ENCODE results near the gene WDR20.
"Not testable (repeated sequence)": the region's sequence is repeated elsewhere in the genome, so short reads cannot be mapped to it uniquely, and the experiment has no call there.

Gene WDR20

DNA sequence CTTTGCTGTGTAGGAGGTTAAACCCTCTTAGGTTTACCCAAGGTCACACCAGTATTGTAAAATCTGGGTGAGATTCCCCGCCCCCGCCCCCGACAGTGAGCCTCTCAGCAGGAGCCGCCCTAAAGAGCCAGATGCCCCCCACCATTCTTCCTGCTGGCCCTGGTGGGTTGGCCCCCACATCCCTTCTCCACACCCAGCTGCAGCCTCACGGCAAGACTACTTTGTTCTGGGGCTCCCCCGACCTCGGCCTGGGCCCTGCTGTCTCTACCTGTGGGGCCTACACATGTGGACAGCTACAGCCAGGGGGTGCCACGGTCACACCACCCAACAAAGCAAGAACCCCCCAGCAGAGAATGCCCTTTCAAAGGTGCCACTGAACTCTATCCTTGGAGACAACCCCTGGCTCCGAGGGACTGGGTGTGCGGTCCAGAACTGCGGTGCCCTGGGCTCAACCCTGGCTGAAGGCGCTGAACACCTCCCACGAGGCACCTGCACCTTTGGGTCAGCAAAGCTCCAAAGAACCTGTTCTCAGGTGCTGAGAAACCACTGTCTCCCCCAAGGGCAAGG is 82.4 kb downstream of the WDR20 start:
- no peak for DNase-seq

DNA sequence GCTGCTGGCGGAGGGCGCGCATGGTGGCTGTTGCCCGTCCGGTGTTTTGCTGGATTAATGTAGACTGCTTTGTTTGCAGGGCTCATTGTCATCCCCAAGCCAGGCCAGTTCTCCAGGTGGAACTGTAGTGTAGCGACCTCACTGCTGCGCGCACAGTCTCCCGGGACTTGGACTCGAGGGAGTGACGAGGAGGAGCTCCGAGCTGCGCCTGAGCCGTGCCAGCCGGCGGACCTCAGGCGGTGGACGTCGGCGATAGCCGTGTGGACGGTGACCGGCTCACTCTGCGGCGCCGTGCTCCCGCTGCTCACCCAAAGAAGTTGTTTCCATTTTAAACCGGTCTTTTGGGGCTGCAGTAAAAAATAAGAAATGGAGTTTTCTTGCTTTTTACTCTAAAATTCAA is 83.1 kb downstream of the WDR20 start:
- no peak for DNase-seq

DNA sequence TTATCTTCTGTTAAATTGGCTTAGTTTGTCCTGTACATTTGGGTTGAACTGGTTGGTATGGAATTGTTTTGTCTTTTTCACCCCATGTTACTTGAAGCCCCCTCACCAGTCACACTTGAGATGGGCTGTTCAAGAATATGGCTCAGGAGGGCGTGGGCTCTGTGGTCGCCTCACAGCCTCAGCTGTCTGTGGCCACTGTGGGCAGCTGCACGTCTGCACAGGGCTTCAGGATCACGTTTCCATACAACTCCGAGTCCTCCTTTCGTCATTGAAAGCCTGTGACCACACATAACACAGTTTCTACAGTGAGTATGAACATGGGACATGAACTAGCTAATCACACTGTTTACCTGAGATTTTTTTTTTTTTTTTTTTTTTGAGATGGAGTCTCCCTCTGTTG is 84.0 kb downstream of the WDR20 start:
- DNase-seq, result no peak

DNA sequence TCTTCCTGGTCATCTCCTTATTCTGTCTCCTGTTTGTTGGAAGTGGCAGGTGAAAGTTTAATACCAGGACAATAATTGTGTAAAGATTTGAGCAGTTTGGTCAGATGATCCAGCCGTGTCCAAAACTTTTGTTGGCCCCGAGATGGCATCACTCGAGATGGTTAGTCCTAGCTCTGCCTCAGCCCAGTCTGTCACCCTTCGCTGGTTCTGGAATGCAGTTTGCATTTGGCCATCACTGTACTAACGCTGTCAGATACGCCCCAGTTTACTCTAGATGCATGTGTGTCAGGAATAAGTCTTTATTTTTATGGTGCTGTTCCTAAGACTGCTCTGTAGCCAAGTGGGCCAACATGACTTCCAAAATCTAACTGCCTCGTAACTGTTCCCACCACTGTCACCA is 85.7 kb downstream of the WDR20 start:
- no peak for DNase-seq

DNA sequence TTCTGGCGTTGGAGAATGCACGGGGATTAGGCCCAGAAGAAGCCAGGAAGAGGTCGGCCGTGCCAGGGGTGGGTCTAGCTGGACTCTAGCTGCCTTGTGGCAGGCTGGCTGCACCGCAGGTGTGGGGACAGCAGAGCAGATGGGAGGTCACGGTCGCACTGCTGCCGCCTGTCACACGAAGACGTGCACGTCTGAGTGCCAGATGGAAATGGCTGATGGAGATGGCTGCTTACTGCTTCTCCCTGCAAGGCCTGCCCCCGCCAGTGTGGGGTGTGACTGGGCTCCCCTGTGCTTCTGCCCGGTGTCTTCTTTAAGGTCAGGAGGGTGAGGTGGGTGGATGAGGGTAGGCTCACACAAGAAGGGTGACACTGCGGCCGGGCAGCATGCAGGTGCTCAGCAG is 86.2 kb downstream of the WDR20 start:
- DNase-seq, result no peak

DNA sequence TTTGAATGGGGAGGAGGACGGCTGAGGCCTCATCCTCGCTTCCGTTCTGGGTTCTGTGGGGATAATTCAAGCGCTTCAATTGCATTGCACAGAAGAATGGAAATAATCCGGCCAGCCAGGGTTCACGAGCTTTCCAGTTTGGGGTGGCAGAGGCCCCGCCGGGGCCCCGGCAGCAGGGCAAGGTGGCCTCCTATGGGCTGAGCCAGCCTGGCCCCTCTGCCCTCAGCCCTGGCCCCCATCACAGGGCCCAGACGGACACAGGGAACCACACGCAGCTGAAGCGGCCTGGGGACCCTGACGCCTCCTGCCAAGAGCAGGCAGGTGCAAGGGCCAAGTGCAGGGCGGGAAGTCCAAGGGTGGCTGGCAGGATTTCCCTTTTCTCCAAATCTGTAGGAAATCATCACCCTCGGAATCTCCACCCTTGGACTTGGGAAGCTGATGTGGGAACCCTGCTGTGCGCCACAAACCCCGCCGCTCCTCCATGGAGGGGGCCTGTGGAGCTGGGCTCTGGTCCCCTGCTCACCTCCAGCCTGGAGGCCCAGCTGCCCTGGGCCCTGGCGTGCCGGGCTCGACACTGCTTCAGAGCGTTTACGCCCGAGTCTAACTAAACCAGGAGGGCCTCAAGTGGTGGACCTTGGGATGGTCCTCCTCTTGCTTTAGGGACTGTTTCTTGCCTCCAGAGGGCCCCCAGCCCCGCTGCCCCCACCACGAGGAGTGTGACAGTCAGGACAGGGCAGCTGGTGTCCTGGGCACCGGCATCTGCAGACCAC is 86.8 kb downstream of the WDR20 start:
- DNase-seq, result no peak

DNA sequence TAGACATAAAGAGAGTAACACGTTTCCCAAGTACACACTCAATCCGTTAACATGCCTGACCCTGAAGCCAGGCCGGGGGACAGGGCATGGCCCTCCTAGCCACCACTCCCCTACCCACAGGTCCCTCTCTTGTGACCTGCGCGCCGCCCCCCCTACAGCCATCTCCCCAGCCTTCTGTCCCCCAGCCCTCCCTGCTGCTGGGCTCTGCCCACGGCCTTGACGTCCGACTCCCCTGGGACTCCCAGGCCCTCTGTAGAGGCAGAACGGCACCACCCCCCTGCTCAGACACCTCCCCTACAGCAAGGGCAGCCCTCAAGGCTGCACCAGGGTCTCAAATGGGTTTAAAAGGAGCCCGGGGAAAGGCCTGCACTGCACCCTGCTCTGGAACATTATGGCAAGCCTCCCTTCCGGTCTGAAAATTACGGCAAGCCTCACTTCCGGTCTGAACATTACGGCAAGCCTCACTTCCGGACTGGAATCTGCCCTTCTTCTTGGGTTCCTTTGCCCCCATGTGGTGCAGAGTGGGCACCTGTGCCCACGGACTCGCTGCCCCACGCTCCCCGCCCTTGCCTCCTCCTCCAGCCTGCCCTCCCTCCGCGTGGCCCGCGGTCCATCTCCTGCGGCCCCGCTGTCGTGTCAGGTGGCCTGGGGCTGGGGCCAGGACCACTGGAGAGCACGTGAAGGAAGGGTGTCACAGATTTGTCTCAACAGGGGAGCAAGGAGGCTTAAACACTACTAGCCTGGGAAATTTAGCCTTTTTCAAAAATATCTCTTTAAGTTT is 87.7 kb downstream of the WDR20 start:
- DNase-seq, result no peak

DNA sequence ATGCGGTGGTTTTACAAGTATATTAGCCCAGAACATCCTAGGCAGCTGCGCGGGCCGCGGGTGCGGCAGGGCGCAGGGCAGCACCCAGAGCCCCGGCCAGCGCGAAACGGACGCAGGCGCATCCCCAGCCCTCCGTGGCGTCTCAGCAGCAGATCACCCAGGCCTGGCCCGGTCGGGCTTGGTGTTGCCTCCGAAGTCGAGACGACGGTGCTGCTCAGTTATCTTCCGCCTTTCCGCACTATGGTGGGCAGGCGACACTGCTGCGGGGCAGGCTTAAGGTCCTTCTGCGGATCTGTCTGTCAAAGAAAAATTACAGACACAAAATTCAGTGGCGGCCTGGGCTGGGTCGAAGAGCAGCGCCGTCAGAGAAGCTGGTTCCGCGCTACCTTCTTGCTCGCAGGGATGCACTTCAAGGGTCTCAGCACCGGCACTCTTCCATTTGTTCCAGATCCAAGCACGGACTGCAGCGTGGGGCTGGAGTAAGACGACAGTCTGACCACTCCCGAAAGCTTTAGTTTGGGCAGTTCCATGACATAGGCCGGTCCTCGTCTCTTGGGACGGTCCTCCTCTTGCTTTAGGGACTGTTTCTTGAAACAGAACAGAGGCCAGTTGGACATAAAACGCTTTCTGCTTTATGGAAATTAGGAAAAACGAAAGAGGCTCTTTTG is 89.5 kb downstream of the WDR20 start:
- no peak for DNase-seq

DNA sequence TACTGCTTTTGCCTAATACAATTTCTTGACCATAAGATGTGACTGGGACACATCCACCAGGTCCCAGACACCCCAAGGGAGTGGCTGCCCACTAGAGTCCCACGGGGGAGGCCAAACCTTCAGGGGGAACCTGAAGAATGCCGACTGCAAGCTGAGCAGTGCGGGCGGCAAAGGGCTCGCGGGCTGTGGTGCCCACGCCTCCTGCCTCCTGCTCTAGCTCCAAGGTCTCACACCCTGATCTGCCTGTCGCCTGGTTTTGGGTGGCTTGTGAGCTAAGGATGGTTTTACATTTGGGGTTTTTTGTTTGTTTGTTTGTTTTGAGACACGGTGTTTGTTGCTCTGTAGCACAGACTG is 90.0 kb downstream of the WDR20 start:
- no peak for DNase-seq

DNA sequence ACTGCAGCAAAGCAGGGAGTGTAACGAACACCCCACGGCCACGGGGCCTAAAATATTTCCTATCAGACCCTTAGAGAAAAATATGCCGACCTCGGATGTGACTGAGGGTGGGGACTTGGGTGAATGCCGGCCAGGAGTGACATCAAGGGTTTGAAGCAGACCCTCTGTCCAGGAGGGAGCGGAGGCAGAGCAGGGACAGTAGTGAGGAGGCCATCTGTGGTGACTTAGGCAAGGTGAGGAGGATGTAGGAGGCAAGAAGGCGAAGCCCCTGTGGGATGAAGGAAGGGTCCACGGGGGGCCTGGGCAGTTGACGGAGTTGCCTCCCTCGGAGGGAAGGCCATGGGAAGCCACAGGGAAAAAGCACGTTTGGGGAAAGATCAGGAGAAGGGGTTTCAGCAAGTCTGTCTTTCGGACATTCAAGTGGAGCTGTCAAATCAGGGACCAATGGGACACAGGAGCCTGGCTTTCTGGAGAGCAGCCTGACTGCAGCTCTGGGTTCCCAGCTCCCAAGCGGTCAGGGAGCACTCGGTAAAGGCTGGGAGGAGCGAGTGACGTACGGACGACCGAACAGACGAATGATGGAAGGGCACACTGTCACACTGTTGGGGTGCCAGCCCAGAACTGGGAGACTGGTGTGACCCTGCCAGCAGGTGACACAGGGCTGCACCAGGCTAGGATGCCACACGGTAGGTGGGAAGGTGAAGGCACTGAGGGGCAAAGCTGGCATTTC is 90.9 kb downstream of the WDR20 start:
- no peak for DNase-seq

DNA sequence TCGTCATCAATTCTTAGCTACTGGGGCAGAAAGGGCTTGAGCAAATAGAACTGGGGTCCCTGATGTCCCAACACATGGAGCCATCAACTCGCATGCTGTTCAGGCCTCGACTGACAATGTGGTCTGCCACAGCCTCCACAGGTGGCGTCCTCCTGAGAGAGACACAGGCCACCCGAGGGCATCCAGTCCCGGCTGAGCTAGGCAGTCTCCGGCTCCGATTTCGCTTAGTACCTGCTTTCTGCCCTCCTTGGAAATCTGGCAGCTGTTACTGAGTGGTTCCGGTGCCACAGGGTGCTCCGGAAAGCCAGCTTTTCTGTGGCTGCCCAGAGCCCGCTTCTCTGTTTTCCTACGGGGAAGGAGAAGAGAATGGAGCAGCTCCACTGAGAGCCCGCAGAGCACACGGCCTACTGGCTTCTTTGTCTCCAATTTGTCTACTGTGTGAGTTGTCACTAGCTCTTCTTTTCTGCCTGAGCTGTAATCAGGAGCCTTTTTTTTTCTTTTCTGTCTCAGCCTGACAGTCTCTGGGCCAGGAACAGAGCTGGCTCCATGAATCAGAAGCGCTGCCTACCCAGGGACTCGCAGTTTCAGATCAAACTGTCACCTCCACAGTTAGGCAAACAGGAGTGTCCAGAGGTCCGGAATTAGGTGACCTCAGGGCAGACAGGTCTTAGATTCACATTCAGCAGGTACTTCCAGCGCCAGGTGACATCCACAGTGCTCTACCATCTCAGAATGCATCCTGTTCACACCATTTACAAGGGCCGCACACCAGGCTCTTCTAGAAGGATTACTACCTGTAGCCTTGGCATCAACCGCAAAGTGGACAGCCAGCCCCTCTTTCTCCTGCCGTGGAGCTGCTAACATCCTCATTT is 92.0 kb downstream of the WDR20 start:
- no peak for DNase-seq

DNA sequence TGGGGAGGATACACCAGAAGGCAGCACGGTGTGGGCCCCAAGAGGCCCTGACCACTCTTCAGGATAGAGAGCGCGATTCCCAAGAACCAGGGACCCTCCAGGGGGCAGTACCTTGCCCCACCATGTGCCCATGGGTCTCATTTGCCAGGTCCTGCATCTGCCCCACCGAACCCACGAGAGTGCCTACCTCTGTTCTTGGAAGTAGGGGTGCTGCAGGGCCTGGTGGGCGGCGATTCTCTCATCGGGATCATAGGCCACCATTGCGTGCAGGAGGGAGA is 92.6 kb downstream of the WDR20 start:
- no peak for DNase-seq

DNA sequence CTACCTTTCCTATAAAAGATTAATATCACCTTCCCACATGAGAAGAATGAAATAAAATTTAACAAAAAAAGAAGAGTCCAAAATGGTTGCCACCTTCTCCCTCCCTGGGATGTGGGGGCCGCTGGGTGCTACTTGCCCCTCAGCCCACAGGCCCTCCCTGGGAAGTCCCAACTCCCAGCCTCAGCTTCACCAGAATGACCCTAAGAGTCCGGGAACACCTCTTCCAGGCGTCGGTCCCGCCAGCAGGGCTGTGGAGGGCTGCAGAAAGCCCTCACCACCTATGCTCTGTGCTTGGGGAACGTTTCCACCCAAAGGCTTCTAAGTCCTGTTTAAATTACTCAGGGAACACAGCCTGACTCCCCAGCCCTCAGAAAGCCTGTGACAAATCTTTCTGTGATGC is 93.4 kb downstream of the WDR20 start:
- DNase-seq, result no peak

DNA sequence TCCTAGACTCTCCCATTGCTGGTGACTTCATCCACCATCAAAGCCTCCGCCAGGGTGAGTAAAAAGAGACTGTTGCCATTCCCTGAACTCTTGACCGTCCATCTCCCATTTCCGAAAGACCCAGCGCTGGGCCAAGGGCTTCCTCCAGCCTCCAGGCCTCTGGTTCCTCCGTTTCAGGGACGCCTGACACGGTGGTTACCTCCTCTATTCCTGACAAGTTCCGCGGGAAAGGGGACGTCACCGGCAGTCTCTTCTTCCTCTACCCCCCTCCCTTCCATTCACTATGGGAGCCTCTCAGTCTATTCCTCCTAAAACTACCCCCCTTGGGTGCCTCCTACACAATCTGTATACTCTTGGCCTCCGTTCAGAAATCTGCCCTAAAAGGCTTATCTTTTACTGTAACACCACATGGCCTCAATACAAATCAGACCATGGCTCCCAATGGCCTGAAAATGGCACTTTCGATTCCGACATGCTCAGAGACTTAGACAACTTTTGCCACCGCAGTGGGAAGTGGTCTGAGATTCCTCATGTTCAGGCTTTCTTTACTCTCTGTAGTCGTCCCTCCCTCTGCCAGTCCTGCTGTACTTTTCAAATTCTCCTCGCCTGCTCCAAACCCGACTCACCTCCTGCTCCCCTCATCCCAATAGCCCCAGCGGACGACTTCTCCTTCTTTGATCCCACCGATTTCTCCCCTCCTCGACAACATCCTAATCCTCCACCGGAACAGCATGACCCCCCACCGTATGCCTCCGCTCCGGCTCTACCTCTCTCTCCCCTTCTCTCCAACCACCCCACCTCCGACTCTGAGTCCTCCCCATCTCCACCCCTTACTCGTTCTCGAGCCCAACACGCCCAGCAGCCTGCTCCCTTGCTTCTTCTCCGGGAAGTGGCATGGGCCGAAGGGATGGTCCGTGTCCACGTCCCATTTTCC is 94.9 kb downstream of the WDR20 start:
- DNase-seq, result no peak

DNA sequence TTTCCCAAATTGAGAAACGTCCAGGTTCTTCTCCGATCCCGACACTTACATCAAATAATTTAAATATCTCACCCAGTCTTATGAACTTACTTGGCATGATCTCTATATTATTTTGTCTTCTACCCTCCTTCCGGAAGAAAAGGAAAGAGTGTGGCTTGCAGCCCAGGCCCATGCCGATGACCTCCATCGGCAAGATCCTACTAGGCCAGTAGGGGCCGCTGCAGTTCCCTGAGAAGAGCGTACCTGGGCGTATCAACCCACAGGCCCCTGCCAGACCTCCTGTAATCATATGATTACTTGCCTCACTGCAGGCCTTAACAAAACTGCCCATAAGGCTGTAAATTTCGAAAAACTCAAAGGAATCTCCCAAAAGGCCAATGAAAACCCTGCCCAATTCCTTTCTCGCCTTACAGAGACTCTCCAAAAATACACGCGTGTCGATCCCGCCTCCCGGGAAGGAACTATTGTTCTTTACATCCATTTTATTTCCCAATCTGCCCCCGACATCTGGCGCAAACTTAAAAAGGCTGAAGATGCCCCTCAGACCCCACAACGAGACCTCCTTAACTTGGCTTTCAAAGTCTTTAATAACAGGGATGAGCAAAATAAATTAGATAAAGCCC is 95.7 kb downstream of the WDR20 start:
- peak; percentile 91 for DNase-seq

DNA sequence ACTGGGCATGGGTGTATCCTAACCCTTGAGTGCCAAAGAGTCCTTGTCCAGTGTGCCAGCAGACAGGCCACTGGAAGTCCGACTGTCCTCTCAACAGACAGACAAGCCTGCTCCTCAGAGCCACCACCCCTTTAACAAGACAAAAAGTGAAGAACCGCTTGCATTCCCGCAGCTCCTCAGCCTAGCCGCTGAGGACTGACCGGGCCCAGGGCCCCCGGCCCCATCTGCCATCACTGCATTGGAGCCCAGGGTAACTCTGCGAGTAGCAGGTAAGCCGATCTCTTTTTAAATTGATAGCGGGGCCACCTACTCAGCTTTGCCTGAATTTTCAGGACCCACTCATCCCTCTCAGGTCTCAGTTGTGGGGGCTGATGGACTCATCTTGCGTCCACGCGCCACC is 96.3 kb downstream of the WDR20 start:
- no peak for DNase-seq

DNA sequence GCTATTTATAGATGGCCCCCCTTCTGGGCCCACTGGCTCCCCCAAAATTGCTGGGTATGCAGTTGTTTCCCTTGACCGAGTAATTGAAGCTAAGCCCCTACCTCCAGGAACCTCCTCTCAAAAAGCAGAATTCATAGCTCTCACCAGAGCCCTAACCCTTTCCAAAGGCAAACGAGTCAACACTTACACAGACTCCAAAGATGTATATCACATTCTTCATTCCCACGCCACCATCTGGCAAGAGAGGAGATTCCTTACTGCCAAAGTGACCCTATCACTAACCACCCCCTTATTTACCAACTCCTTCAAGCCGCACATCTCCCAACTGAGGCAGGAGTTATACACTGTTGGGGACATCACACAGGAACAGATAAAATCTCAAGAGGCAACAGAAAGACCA is 98.4 kb downstream of the WDR20 start:
- DNase-seq, result no peak

DNA sequence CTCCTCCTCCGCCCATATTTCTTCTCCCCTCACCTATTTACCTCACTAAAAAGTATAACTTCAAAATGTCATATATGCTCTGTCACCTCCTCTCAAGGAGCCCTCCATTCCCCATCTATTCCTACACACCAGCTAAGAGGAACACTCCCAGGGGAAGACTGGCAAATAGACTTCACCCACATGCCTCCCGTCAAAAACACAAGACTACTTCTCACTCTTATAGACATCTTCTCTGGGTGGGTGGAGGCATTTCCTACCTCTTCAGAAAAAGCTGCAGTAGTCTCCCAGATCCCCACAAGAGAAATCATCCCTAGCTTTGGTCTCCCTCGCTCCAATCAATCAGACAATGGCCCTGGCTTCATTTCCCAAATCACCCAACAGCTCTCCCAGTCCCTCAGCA is 99.1 kb downstream of the WDR20 start:
- DNase-seq, result no peak

DNA sequence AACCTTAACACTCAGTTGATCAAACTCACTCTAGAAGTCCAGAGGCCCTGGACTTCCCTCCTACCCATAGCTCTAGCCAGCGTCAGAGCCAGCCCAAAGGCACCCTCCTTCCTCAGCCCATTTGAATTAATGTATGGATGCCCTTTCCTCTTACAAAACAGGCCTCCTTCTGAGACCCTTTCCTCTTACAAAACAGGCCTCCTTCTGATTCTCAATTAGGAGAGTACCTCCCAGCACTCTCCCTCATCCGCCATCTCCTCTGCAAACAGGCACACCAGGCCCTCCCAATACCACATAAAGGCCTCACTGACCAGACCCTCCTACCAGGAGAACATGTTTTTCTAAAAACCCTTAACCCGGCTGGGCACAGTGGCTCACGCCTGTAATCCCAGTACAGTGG is 99.5 kb downstream of the WDR20 start:
- no peak for DNase-seq

DNA sequence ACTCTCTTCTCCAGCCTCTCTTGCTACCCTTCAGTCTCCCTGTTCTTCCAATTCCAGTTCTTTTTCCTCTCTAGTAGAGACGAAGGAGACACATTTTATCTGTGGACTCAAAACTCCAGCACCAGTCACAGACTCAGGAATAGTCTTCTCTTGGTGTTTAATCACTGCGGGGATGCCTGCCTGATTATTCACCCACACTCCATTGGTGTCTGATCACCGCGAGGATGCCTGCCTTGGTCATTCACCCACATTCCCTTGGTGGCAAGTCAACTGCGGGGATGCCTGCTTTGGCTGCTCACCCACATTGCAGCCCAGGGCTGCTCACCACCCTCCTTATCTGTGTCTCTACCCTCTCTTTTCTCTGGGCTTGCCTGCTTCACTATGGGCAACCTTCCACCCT is 100.8 kb downstream of the WDR20 start:
- not testable (repeated sequence) for DNase-seq

DNA sequence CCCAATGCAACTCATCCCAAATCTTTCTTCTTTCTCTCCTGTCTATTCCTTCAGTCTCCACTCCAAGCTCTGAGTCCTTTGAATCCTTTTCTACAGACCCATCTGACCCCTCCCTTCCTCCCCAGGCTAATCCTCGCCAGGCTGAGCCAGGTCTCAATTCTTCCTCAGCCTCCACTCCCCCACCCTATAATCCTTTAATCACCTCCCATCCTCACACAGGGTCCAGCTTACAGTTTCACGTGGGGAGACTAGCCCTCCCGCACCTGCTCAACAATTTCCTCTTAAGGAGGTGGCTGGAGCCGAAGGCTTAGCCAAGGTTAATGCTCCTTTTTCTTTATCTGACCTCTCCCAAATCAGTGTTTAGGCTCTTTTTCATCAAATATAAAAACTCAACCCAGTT is 101.5 kb downstream of the WDR20 start:
- DNase-seq, result no peak
